SK-N-SH treated with all-trans-retinoic acid at 6 μM for 48 hours (cell line): ENCODE results near the gene AVL9.

Experiments used
- ATAC-seq: fragments of 200-7000 bp; cut with Tn5 transposase; 3 replicates; pipeline ENCODE4 v1.9.1; 2020; ENCODE audit warnings: mild to moderate bottlenecking, moderate library complexity
- ARNTL ChIP-seq: fragments of 450-650 bp; formaldehyde crosslinking; IDR thresholded peaks from 2 replicates; pipeline ENCODE4 v1.5.0; 2020; ENCODE audit warnings: low read depth, mild to moderate bottlenecking, moderate library complexity, borderline replicate concordance
- BACH2 ChIP-seq: fragments of 250-450 bp; sonication (Bioruptor Pico); IDR thresholded peaks from 2 replicates; pipeline ENCODE4 v1.9.0; 2021; ENCODE audit warnings: mild to moderate bottlenecking, borderline replicate concordance
- CREB5 ChIP-seq: fragments of 250-450 bp; sonication (Bioruptor Pico); IDR thresholded peaks from 2 replicates; pipeline ENCODE4 v1.5.1; 2020; ENCODE audit warnings: low read depth, mild to moderate bottlenecking, moderate library complexity
- GLIS3 ChIP-seq: fragments of 250-450 bp; sonication (Bioruptor Pico); IDR thresholded peaks from 2 replicates; pipeline ENCODE4 v1.5.0; 2020; ENCODE audit warnings: mild to moderate bottlenecking, moderate library complexity
- ISL1 ChIP-seq: fragments of 250-450 bp; sonication (Bioruptor Pico); IDR thresholded peaks from 2 replicates; pipeline ENCODE4 v2.1.2; 2022; ENCODE audit warnings: mild to moderate bottlenecking, moderate library complexity
- OSR1 ChIP-seq: fragments of 250-450 bp; sonication (Bioruptor Pico); IDR thresholded peaks from 2 replicates; pipeline ENCODE4 v1.8.0; 2022; ENCODE audit warnings: moderate library complexity, mild to moderate bottlenecking, inconsistent platforms
- PATZ1 ChIP-seq: fragments of 250-450 bp; sonication (Bioruptor Pico); IDR thresholded peaks from 2 replicates; pipeline ENCODE4 v1.8.0; 2020; ENCODE audit warnings: mild to moderate bottlenecking, moderate library complexity, borderline replicate concordance
- RARB ChIP-seq: fragments of 250-450 bp; sonication (Bioruptor Pico); IDR thresholded peaks from 2 replicates; pipeline ENCODE4 v1.8.0; 2021; ENCODE audit warnings: mild to moderate bottlenecking, moderate library complexity
- TCF4 ChIP-seq: fragments of 250-450 bp; sonication (Bioruptor Pico); IDR thresholded peaks from 2 replicates; pipeline ENCODE4 v1.8.0; 2021; ENCODE audit warnings: mild to moderate bottlenecking, moderate library complexity, borderline replicate concordance
- TOX ChIP-seq: fragments of 250-450 bp; sonication (Bioruptor Pico); IDR thresholded peaks from 2 replicates; pipeline ENCODE4 v1.8.0; 2021; ENCODE audit warnings: mild to moderate bottlenecking, moderate library complexity, borderline replicate concordance
- ZC3H10 ChIP-seq: fragments of 250-450 bp; sonication (Bioruptor Pico); IDR thresholded peaks from 2 replicates; pipeline ENCODE4 v1.5.1; 2021; ENCODE audit warnings: mild to moderate bottlenecking, moderate library complexity
- ZFP30 ChIP-seq: fragments of 450-650 bp; formaldehyde crosslinking; IDR thresholded peaks from 2 replicates; pipeline ENCODE4 v1.5.0; 2022; ENCODE audit warnings: mild to moderate bottlenecking, moderate library complexity
- ZNF565 ChIP-seq: fragments of 450-650 bp; formaldehyde crosslinking; conservative IDR thresholded peaks from 2 replicates; pipeline ENCODE4 v1.5.0; 2020; ENCODE audit warnings: low read depth, mild to moderate bottlenecking, moderate library complexity
- ZNF8 ChIP-seq: fragments of 450-650 bp; formaldehyde crosslinking; IDR thresholded peaks from 2 replicates; pipeline ENCODE4 v1.5.0; 2020; ENCODE audit warnings: mild to moderate bottlenecking, moderate library complexity
- TF ChIP-seq, protein P1 (sequence below): fragments of 250-450 bp; sonication (Bioruptor Pico); IDR thresholded peaks from 2 replicates; pipeline ENCODE4 v1.5.1; 2021; ENCODE audit warnings: mild to moderate bottlenecking, moderate library complexity
- TF ChIP-seq, protein P2 (sequence below): fragments of 250-450 bp; sonication (Bioruptor Pico); IDR thresholded peaks from 2 replicates; pipeline ENCODE4 v1.5.0; 2020; ENCODE audit warnings: mild to moderate bottlenecking, moderate library complexity

The AVL9 gene

GRCh38 chr7:32511791-32512190 lies 16.5 kb downstream of the AVL9 start:
- TF ChIP-seq, protein P1, sequence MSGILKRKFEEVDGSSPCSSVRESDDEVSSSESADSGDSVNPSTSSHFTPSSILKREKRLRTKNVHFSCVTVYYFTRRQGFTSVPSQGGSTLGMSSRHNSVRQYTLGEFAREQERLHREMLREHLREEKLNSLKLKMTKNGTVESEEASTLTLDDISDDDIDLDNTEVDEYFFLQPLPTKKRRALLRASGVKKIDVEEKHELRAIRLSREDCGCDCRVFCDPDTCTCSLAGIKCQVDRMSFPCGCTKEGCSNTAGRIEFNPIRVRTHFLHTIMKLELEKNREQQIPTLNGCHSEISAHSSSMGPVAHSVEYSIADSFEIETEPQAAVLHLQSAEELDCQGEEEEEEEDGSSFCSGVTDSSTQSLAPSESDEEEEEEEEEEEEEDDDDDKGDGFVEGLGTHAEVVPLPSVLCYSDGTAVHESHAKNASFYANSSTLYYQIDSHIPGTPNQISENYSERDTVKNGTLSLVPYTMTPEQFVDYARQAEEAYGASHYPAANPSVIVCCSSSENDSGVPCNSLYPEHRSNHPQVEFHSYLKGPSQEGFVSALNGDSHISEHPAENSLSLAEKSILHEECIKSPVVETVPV (CRISPR knock-in tag) = no peak
- TF ChIP-seq BACH2 (CRISPR knock-in tag) = no peak
- TF ChIP-seq TOX (CRISPR knock-in tag) = no peak
- TF ChIP-seq GLIS3 (CRISPR knock-in tag) = no peak
- TF ChIP-seq ZFP30 (CRISPR knock-in tag) = no peak
- no peak for TF ChIP-seq OSR1 (CRISPR knock-in tag)
- TF ChIP-seq, protein P2, sequence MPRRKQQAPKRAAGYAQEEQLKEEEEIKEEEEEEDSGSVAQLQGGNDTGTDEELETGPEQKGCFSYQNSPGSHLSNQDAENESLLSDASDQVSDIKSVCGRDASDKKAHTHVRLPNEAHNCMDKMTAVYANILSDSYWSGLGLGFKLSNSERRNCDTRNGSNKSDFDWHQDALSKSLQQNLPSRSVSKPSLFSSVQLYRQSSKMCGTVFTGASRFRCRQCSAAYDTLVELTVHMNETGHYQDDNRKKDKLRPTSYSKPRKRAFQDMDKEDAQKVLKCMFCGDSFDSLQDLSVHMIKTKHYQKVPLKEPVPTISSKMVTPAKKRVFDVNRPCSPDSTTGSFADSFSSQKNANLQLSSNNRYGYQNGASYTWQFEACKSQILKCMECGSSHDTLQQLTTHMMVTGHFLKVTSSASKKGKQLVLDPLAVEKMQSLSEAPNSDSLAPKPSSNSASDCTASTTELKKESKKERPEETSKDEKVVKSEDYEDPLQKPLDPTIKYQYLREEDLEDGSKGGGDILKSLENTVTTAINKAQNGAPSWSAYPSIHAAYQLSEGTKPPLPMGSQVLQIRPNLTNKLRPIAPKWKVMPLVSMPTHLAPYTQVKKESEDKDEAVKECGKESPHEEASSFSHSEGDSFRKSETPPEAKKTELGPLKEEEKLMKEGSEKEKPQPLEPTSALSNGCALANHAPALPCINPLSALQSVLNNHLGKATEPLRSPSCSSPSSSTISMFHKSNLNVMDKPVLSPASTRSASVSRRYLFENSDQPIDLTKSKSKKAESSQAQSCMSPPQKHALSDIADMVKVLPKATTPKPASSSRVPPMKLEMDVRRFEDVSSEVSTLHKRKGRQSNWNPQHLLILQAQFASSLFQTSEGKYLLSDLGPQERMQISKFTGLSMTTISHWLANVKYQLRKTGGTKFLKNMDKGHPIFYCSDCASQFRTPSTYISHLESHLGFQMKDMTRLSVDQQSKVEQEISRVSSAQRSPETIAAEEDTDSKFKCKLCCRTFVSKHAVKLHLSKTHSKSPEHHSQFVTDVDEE (CRISPR knock-in tag) = no peak
- TF ChIP-seq PATZ1 (CRISPR knock-in tag) = no peak
- no peak for TF ChIP-seq ZC3H10 (CRISPR knock-in tag)
- no peak for ATAC-seq

DNA sequence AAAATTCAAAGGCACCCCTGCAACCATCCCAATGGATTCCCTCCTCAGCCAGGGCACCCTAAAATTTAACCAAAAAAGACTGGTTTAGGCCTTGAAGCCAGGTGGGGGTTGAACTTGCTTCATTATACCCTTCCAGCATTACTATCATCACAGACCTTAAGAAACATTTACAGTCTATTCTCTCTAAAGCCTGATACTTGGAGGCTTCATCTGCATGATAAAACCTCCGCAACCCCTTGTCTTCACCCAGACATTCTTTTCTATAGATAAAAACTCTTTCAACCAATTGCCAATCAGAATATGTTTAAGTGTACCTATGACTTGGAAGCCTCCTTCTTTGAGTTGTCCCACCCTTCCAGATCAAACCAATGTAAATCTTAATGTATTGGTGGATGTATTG lies 17.9 kb downstream of the AVL9 start:
- no peak for TF ChIP-seq RARB (CRISPR knock-in tag)
- TF ChIP-seq, protein P2 (CRISPR knock-in tag) = no peak
- TF ChIP-seq ZFP30 (CRISPR knock-in tag) = no peak
- no peak for TF ChIP-seq ISL1 (CRISPR knock-in tag)
- TF ChIP-seq BACH2 (CRISPR knock-in tag) = no peak
- TF ChIP-seq ZNF565 (CRISPR knock-in tag) = no peak
- no peak for TF ChIP-seq ZNF8
- no peak for TF ChIP-seq ARNTL (CRISPR knock-in tag)
- TF ChIP-seq, protein P1 (CRISPR knock-in tag) = no peak
- no peak for TF ChIP-seq PATZ1 (CRISPR knock-in tag)
- no peak for ATAC-seq

GRCh38 chr7:32515890-32516550 lies 20.7 kb downstream of the AVL9 start:
- no peak for ATAC-seq
- no peak for TF ChIP-seq RARB (CRISPR knock-in tag)
- TF ChIP-seq ZNF565 (CRISPR knock-in tag) = no peak
- TF ChIP-seq ZC3H10 (CRISPR knock-in tag) = no peak
- no peak for TF ChIP-seq GLIS3 (CRISPR knock-in tag)
- no peak for TF ChIP-seq ZFP30 (CRISPR knock-in tag)
- no peak for TF ChIP-seq CREB5
- TF ChIP-seq TCF4 = no peak
- no peak for TF ChIP-seq PATZ1 (CRISPR knock-in tag)
- TF ChIP-seq BACH2 (CRISPR knock-in tag) = no peak
